Liver (tissue), 9 donors: Measurements from ENCODE around the gene AGBL4. TPM values are rescaled to one million over a fixed set of nuclear protein-coding genes. Genes with fewer than 3 reads are reported as not detected.

ENCODE experiments used
- DNase-seq: peaks from one replicate; pipeline ENCODE4 v3.0.0-alpha.2; 2017; ENCODE audit warnings: low spot score
- H3K27ac ChIP-seq, 2 donors: one replicate each; pipeline ENCODE4 v1.7.0; 2013; ENCODE audit warnings: inconsistent platforms in 2 of 2, low read length in 2 of 2, control low read depth in 1 of 2, low read depth in 1 of 2, mild to moderate bottlenecking in 1 of 2
- H3K27me3 ChIP-seq, 4 donors: one replicate each; pipeline versions ENCODE4 v1.6.1 to v1.7.0; 2013; ENCODE audit warnings: low read length in 3 of 4, inconsistent platforms in 1 of 4, mild to moderate bottlenecking in 1 of 4, moderate library complexity in 1 of 4; ENCODE audit not compliant: control insufficient read depth in 4 of 4, insufficient read depth in 4 of 4
- H3K36me3 ChIP-seq, 4 donors: one replicate each; pipeline versions ENCODE4 v1.6.1 to v1.7.0; 2013; ENCODE audit warnings: low read length in 3 of 4, mild to moderate bottlenecking in 3 of 4, low read depth in 1 of 4, moderate library complexity in 1 of 4; ENCODE audit not compliant: control insufficient read depth in 4 of 4, insufficient read depth in 3 of 4
- H3K4me1 ChIP-seq, 4 donors: one replicate each; pipeline versions ENCODE4 v1.6.1 to v1.7.0; 2013; ENCODE audit warnings: low read length in 3 of 4, mild to moderate bottlenecking in 3 of 4, moderate library complexity in 1 of 4; ENCODE audit not compliant: control insufficient read depth in 4 of 4, insufficient read depth in 4 of 4
- H3K4me3 ChIP-seq, 3 donors: one replicate each; pipeline versions ENCODE4 v1.6.1 to v1.7.0; 2013; ENCODE audit warnings: low read length in 3 of 3, control low read depth in 1 of 3, low read depth in 1 of 3, mild to moderate bottlenecking in 1 of 3
- H3K9ac ChIP-seq, 2 donors: one replicate each; pipeline ENCODE4 v1.7.0; 2013; ENCODE audit warnings: low read length in 2 of 2, mild to moderate bottlenecking in 2 of 2, moderate library complexity in 2 of 2, control low read depth in 1 of 2, low read depth in 1 of 2
- H3K9me3 ChIP-seq, 4 donors: one replicate each; pipeline versions ENCODE4 v1.6.1 to v1.7.0; 2013; ENCODE audit warnings: low read length in 3 of 4; ENCODE audit not compliant: control insufficient read depth in 4 of 4
- EGR1 ChIP-seq, 2 donors: IDR thresholded peaks; 2 replicates each; pipeline ENCODE4 v1.6.1; 2016 to 2018; ENCODE audit warnings: antibody characterized with exemption in 2 of 2, low read depth in 2 of 2
- FOXA1 ChIP-seq: IDR thresholded peaks from 2 replicates; pipeline ENCODE4 v1.6.1; 2016; ENCODE audit warnings: antibody characterized with exemption
- FOXA2 ChIP-seq: IDR thresholded peaks from 2 replicates; pipeline ENCODE4 v1.6.1; 2016; ENCODE audit warnings: antibody characterized with exemption
- GABPA ChIP-seq, 2 donors: IDR thresholded peaks in 1 of 2; conservative IDR thresholded peaks in 1 of 2; 2 replicates each; pipeline ENCODE4 v1.6.1; 2016; ENCODE audit warnings: antibody characterized with exemption in 2 of 2, mild to moderate bottlenecking in 1 of 2, moderate library complexity in 1 of 2
- HNF4A ChIP-seq, 2 donors: conservative IDR thresholded peaks; 2 replicates each; pipeline ENCODE4 v1.6.1; 2016; ENCODE audit warnings: antibody characterized with exemption in 2 of 2, mild to moderate bottlenecking in 2 of 2
- HNF4G ChIP-seq: IDR thresholded peaks from 2 replicates; pipeline ENCODE4 v1.6.1; 2016; ENCODE audit warnings: antibody characterized with exemption
- JUND ChIP-seq, 2 donors: IDR thresholded peaks; 2 replicates each; pipeline ENCODE4 v1.6.1; 2016; ENCODE audit warnings: antibody characterized with exemption in 2 of 2
- NR2F2 ChIP-seq: IDR thresholded peaks from 2 replicates; pipeline ENCODE4 v1.6.1; 2016; ENCODE audit warnings: antibody characterized with exemption
- RAD21 ChIP-seq, 2 donors: IDR thresholded peaks; 2 replicates each; pipeline ENCODE4 v1.6.1; 2016; ENCODE audit warnings: antibody characterized with exemption in 2 of 2, mild to moderate bottlenecking in 2 of 2
- RXRA ChIP-seq, 2 donors: IDR thresholded peaks; 2 replicates each; pipeline ENCODE4 v1.6.1; 2017 to 2018; ENCODE audit warnings: antibody characterized with exemption in 2 of 2, mild to moderate bottlenecking in 1 of 2
- SP1 ChIP-seq: IDR thresholded peaks from 2 replicates; pipeline ENCODE4 v1.6.1; 2018; ENCODE audit warnings: antibody characterized with exemption, mild to moderate bottlenecking
- TAF1 ChIP-seq: conservative IDR thresholded peaks from 2 replicates; pipeline ENCODE4 v1.6.1; 2016; ENCODE audit warnings: antibody characterized with exemption, mild to moderate bottlenecking
- YY1 ChIP-seq: IDR thresholded peaks from 2 replicates; pipeline ENCODE4 v1.6.1; 2016; ENCODE audit warnings: antibody characterized with exemption, mild to moderate bottlenecking
- polyA plus RNA-seq, 2 donors: library from polyadenylated mRNA; stranded (reverse) in 1 of 2; unstranded in 1 of 2; fragments of 200-250 nt in 1 of 2; fragments of >200 nt in 1 of 2; fragmentation: Nextera tagmentation in 1 of 2; extraction: Ambion mirVana in 1 of 2; gene quantifications; one replicate each; pipeline versions ENCODE4 v1.2.1 to v1.2.3, GENCODE V29; 2013 to 2015
- total RNA-seq, 2 donors: library from RNA; depleted of rRNA; stranded (reverse); fragments of >200 nt; gene quantifications; one replicate each; pipeline ENCODE4 v1.2.3, GENCODE V29; 2014
- TF ChIP-seq, protein P1 (sequence below): IDR thresholded peaks from 2 replicates; pipeline ENCODE4 v1.6.1; 2016; ENCODE audit warnings: antibody characterized with exemption, mild to moderate bottlenecking
- TF ChIP-seq, protein P2 (sequence below): IDR thresholded peaks from 2 replicates; pipeline ENCODE4 v1.6.1; 2016; ENCODE audit warnings: antibody characterized with exemption
- TF ChIP-seq, protein P3 (sequence below): IDR thresholded peaks from 2 replicates; pipeline ENCODE4 v1.6.1; 2016; ENCODE audit warnings: antibody characterized with exemption
- TF ChIP-seq, protein P4 (sequence below): fragments of 150-350 bp; IDR thresholded peaks from 2 replicates; pipeline ENCODE4 v1.5.1; 2017; ENCODE audit warnings: improper control_type of control experiment, low read depth, low read length; ENCODE audit not compliant: missing input control
- TF ChIP-seq, protein P5 (sequence below): IDR thresholded peaks from 2 replicates; pipeline ENCODE4 v1.6.1; 2016; ENCODE audit warnings: antibody characterized with exemption
- donor health status: healthy.
- donor health status: healthy.
- donor health status: healthy.
- donor health status: healthy.
- donor health status: healthy.

AGBL4 gene
- total and polyA plus RNA-seq, 4 donors = 0.75 to 0.76 TPM; not detected in 2

DNA sequence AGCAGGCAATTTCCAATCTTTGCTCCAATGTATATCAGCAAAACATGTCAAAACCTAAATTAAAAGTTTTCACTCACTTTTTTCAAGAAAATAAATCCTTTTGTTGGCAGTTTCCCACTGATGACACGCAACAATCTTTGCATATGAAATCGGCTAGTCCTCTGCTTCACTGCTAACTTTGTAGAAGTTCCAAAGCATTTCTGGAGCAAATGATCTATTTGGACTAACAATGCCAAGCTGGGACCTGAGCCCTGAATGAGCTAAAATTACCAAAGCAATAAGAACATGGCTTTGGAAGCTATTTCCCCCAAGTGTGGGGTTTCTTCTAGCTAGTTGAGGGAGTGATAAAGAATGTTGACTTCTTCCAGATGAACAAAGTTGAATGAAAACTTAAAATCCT, 1252.2 kb downstream of the AGBL4 start (continued):
- TF ChIP-seq, protein P1, sequence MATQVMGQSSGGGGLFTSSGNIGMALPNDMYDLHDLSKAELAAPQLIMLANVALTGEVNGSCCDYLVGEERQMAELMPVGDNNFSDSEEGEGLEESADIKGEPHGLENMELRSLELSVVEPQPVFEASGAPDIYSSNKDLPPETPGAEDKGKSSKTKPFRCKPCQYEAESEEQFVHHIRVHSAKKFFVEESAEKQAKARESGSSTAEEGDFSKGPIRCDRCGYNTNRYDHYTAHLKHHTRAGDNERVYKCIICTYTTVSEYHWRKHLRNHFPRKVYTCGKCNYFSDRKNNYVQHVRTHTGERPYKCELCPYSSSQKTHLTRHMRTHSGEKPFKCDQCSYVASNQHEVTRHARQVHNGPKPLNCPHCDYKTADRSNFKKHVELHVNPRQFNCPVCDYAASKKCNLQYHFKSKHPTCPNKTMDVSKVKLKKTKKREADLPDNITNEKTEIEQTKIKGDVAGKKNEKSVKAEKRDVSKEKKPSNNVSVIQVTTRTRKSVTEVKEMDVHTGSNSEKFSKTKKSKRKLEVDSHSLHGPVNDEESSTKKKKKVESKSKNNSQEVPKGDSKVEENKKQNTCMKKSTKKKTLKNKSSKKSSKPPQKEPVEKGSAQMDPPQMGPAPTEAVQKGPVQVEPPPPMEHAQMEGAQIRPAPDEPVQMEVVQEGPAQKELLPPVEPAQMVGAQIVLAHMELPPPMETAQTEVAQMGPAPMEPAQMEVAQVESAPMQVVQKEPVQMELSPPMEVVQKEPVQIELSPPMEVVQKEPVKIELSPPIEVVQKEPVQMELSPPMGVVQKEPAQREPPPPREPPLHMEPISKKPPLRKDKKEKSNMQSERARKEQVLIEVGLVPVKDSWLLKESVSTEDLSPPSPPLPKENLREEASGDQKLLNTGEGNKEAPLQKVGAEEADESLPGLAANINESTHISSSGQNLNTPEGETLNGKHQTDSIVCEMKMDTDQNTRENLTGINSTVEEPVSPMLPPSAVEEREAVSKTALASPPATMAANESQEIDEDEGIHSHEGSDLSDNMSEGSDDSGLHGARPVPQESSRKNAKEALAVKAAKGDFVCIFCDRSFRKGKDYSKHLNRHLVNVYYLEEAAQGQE = no peak
- TF ChIP-seq, protein P2, sequence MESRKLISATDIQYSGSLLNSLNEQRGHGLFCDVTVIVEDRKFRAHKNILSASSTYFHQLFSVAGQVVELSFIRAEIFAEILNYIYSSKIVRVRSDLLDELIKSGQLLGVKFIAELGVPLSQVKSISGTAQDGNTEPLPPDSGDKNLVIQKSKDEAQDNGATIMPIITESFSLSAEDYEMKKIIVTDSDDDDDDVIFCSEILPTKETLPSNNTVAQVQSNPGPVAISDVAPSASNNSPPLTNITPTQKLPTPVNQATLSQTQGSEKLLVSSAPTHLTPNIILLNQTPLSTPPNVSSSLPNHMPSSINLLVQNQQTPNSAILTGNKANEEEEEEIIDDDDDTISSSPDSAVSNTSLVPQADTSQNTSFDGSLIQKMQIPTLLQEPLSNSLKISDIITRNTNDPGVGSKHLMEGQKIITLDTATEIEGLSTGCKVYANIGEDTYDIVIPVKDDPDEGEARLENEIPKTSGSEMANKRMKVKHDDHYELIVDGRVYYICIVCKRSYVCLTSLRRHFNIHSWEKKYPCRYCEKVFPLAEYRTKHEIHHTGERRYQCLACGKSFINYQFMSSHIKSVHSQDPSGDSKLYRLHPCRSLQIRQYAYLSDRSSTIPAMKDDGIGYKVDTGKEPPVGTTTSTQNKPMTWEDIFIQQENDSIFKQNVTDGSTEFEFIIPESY = no peak
- TF ChIP-seq RXRA (IDR thresholded peaks at IDR 0.05) (no peak), EGR1 (IDR thresholded peaks at IDR 0.05; ENCODE audit: low read depth in 2 of 2) (no peak), TAF1 (no peak), NR2F2 (no peak), FOXA2 (no peak)

DNA sequence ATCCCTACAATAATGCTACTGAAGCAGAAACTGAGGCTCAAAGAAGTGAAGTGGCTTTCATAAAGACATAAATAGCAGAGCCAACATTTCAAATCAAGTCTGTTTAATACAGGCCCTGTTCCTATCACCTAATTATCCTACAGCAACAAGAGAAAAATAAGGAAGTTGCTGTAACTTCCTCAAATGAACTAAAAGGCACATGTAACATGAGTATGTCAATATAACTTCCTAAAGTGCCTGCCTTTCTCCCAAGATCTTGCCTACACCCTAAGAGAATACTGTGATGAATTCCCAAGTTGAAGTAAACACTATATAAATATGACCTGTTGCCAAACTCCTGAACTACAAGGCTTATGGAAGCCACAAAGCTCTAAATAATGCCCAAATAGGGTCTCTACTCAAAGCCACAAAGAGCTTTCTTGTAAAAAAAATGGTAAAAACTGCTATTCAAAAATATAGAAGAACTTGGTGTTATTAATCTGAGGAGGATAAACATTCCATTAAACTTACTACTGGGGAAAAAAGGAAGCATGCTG, 1255.7 kb downstream of the AGBL4 start:
- no peak for TF ChIP-seq RXRA (IDR thresholded peaks at IDR 0.05)
- TF ChIP-seq RAD21 (IDR thresholded peaks at IDR 0.05) = no peak
- TF ChIP-seq SP1 = no peak
- no peak for TF ChIP-seq FOXA1
- TF ChIP-seq, protein P3, sequence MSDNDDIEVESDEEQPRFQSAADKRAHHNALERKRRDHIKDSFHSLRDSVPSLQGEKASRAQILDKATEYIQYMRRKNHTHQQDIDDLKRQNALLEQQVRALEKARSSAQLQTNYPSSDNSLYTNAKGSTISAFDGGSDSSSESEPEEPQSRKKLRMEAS = no peak
- no peak for TF ChIP-seq GABPA (IDR thresholded peaks at IDR 0.05 in 1 of 2, conservative IDR thresholded peaks at IDR 0.05 in 1 of 2)
- TF ChIP-seq FOXA2 = no peak
- no peak for TF ChIP-seq HNF4A (conservative IDR thresholded peaks at IDR 0.05)
- no peak for TF ChIP-seq JUND (IDR thresholded peaks at IDR 0.05)
- no peak for TF ChIP-seq EGR1 (IDR thresholded peaks at IDR 0.05; ENCODE audit: low read depth in 2 of 2)
- no peak for TF ChIP-seq HNF4G
- TF ChIP-seq TAF1 = no peak
- TF ChIP-seq, protein P4, sequence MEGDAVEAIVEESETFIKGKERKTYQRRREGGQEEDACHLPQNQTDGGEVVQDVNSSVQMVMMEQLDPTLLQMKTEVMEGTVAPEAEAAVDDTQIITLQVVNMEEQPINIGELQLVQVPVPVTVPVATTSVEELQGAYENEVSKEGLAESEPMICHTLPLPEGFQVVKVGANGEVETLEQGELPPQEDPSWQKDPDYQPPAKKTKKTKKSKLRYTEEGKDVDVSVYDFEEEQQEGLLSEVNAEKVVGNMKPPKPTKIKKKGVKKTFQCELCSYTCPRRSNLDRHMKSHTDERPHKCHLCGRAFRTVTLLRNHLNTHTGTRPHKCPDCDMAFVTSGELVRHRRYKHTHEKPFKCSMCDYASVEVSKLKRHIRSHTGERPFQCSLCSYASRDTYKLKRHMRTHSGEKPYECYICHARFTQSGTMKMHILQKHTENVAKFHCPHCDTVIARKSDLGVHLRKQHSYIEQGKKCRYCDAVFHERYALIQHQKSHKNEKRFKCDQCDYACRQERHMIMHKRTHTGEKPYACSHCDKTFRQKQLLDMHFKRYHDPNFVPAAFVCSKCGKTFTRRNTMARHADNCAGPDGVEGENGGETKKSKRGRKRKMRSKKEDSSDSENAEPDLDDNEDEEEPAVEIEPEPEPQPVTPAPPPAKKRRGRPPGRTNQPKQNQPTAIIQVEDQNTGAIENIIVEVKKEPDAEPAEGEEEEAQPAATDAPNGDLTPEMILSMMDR = no peak
- TF ChIP-seq NR2F2 = no peak
- TF ChIP-seq, protein P1 = no peak
- no peak for TF ChIP-seq YY1
- TF ChIP-seq, protein P5, sequence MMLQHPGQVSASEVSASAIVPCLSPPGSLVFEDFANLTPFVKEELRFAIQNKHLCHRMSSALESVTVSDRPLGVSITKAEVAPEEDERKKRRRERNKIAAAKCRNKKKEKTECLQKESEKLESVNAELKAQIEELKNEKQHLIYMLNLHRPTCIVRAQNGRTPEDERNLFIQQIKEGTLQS = no peak
- DNase-seq = no peak
- H3K4me3 ChIP-seq = no peak overlapping the region
- no peak overlapping the region for H3K27ac ChIP-seq
- no peak overlapping the region for H3K9ac ChIP-seq
- H3K27me3 ChIP-seq = peaks cover 0 to 6% (median 0%) of the 10 kb centered on the region in 4 donors
- no peaks in the 10 kb centered on the region for H3K36me3 ChIP-seq
- H3K4me1 ChIP-seq = no peaks in the 10 kb centered on the region
- no peaks in the 10 kb centered on the region for H3K9me3 ChIP-seq
